ENCODE data around the gene ALOX12B.

DNA sequence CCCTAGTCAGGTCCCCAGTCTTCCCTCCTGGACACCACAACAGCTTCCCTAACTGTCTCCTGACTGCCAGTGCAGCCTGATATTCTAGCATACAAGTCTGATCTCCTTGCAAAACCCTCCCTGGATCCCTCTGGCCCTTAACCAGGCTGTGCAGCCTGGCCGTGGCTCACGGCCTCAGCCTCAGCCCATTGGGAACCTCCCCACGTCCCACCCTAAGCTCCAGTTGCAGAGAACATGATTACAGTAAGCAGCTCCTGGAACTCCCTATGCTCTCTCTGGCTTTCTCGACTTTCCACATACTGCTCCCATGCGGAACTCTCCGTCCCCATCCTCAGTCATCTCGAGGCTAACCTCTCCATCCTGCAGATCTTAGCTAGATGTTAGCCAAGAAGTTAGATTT is 13.0 kb downstream of the ALOX12B start:
- TF ChIP-seq CTCF (IDR thresholded peaks at IDR 0.05) (no peak), POLR2AphosphoS5 (IDR thresholded peaks at IDR 0.05) (no peak), POLR2A (IDR thresholded peaks at IDR 0.05) (no peak), EP300 (IDR thresholded peaks at IDR 0.05) (no peak)
